Measurements from ENCODE around the gene SP2. TPM values are rescaled to one million over a fixed set of nuclear protein-coding genes. Genes with fewer than 3 reads are reported as not detected.

SP2 gene
- total and polyA plus RNA-seq, 2 of the 8 experiments (the other 6 are each of a cell fraction or from before 2014, with no cell fraction given): 5.6 to 13.8 TPM

GRCh38 chr17:47902039-47902744 is 6.2 kb downstream of the SP2 start (continued):
- TF ChIP-seq GABPA (IDR thresholded peaks at IDR 0.05; ENCODE audit: borderline replicate concordance, insufficient read depth, low read length): no peak
